Measurements from ENCODE around the gene ZEB2.

DNA sequence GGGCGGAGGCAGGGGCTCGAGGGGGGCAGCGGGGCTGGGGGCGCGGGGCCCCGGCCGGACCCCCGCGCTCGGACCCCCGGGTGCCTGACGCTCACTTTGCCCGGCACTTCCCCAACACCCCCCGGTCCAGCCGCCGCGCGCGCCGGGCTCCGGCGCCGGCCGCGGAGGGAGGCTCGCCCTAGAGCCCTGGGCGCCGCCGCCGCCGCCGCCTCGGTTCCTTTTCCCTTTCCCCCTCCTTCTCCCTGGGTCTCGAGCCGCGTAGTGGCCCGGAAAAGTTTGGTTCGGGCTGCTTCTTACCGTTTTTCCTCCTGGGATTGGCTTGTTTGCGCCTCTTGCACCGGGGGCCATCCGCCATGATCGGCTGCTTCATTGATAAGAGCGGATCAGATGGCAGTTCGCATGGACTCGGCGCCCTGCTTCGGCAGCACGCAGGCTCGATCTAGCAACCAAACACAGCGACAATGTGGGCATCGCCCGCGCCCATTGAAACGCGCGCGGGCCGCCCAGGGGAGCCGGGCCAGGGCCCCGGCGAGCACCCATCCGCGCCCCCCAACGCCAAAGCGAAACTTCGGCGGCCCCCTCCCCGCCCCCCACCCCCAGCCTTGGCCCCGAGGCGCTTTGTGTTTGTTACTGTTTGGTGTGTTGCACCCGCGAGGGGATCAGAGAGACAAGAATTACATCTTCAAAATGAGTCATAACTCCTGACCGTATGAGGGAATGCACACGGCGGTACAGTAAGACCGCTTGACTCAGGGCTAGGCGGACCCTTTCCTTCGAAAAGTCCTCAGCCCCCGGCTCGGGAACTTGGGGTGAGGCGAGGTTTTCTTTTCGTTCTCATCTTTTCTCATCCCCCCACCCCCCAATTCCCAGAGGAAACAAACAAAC is 2.7 kb downstream of the ZEB2 start:
- TF ChIP-seq, protein P1, sequence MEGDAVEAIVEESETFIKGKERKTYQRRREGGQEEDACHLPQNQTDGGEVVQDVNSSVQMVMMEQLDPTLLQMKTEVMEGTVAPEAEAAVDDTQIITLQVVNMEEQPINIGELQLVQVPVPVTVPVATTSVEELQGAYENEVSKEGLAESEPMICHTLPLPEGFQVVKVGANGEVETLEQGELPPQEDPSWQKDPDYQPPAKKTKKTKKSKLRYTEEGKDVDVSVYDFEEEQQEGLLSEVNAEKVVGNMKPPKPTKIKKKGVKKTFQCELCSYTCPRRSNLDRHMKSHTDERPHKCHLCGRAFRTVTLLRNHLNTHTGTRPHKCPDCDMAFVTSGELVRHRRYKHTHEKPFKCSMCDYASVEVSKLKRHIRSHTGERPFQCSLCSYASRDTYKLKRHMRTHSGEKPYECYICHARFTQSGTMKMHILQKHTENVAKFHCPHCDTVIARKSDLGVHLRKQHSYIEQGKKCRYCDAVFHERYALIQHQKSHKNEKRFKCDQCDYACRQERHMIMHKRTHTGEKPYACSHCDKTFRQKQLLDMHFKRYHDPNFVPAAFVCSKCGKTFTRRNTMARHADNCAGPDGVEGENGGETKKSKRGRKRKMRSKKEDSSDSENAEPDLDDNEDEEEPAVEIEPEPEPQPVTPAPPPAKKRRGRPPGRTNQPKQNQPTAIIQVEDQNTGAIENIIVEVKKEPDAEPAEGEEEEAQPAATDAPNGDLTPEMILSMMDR (IDR thresholded peaks at IDR 0.05) = no peak
- no peak for TF ChIP-seq POLR2AphosphoS5 (IDR thresholded peaks at IDR 0.05; ENCODE audit: low read depth, low read length)
- TF ChIP-seq, protein P2, sequence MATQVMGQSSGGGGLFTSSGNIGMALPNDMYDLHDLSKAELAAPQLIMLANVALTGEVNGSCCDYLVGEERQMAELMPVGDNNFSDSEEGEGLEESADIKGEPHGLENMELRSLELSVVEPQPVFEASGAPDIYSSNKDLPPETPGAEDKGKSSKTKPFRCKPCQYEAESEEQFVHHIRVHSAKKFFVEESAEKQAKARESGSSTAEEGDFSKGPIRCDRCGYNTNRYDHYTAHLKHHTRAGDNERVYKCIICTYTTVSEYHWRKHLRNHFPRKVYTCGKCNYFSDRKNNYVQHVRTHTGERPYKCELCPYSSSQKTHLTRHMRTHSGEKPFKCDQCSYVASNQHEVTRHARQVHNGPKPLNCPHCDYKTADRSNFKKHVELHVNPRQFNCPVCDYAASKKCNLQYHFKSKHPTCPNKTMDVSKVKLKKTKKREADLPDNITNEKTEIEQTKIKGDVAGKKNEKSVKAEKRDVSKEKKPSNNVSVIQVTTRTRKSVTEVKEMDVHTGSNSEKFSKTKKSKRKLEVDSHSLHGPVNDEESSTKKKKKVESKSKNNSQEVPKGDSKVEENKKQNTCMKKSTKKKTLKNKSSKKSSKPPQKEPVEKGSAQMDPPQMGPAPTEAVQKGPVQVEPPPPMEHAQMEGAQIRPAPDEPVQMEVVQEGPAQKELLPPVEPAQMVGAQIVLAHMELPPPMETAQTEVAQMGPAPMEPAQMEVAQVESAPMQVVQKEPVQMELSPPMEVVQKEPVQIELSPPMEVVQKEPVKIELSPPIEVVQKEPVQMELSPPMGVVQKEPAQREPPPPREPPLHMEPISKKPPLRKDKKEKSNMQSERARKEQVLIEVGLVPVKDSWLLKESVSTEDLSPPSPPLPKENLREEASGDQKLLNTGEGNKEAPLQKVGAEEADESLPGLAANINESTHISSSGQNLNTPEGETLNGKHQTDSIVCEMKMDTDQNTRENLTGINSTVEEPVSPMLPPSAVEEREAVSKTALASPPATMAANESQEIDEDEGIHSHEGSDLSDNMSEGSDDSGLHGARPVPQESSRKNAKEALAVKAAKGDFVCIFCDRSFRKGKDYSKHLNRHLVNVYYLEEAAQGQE (IDR thresholded peaks at IDR 0.05; ENCODE audit: insufficient read depth in 1 of 2, low read depth in 2 of 2, low read length in 1 of 2) = no peak

Measured in Panc1 (cell line).